H7 (cell line): ENCODE results near the gene TRIM7. TPM values are rescaled to one million over a fixed set of nuclear protein-coding genes. Genes with fewer than 3 reads are reported as not detected.
A peak's percentile ranks its signal among the peaks of the same experiment; 100 is the strongest.

Source experiments
- DNase-seq: peaks from one replicate; pipeline ENCODE4 v3.0.0; 2012
- H3K27me3 ChIP-seq: 2 replicates; pipeline ENCODE4 v1.6.0; 2011; ENCODE audit warnings: mild to moderate bottlenecking, low read length; ENCODE audit not compliant: control insufficient read depth, insufficient read depth
- H3K36me3 ChIP-seq: replicated peaks from 2 replicates; pipeline ENCODE4 v1.5.1; 2011; ENCODE audit warnings: low read length; ENCODE audit not compliant: control insufficient read depth, insufficient read depth
- H3K4me3 ChIP-seq: 2 replicates; pipeline ENCODE4 v1.5.1; 2011; ENCODE audit warnings: low read depth, mild to moderate bottlenecking, control low read depth, low read length, moderate library complexity; ENCODE audit not compliant: insufficient read depth
- total RNA-seq: library from RNA; depleted of rRNA; stranded (reverse); fragments of >200 nt; shearing (Covaris generic); gene quantifications from 2 replicates; pipeline ENCODE4 v1.2.3, GENCODE V29; 2014; rRNA removed

The TRIM7 gene
- total RNA-seq, result 0.07 and 0.92 TPM in 2 replicates

- H3K27me3 ChIP-seq, result peaks cover 46% of the 10 kb centered on the region
- peak within 1 kb of the TSS; percentile 81 for H3K4me3 ChIP-seq
- peak; percentile 85 for DNase-seq
- no peaks in the 10 kb centered on the region for H3K36me3 ChIP-seq
Observed at GRCh38 chr5:181204826-181205760, at the start of gene TRIM7. TSS of gene TRIM7 (minus strand) at chr5:181205196. CDS start at chr5:181205110, 86 bp downstream.

- H3K36me3 ChIP-seq, result peaks cover 11% of the 10 kb centered on the region
- peak overlapping the region; percentile 98 for H3K4me3 ChIP-seq
- no peaks in the 10 kb centered on the region for H3K27me3 ChIP-seq
- DNase-seq, result no peak
Observed at GRCh38 chr5:181248277-181248676, 43.3 kb upstream of the TRIM7 start.

GRCh38 chr5:181246276-181247049 is 41.5 kb upstream of the TRIM7 start:
- peak; percentile 96 for DNase-seq
- peak overlapping the region; percentile 98 for H3K4me3 ChIP-seq
- H3K27me3 ChIP-seq, result no peaks in the 10 kb centered on the region
- H3K36me3 ChIP-seq, result peaks cover 22% of the 10 kb centered on the region

DNA sequence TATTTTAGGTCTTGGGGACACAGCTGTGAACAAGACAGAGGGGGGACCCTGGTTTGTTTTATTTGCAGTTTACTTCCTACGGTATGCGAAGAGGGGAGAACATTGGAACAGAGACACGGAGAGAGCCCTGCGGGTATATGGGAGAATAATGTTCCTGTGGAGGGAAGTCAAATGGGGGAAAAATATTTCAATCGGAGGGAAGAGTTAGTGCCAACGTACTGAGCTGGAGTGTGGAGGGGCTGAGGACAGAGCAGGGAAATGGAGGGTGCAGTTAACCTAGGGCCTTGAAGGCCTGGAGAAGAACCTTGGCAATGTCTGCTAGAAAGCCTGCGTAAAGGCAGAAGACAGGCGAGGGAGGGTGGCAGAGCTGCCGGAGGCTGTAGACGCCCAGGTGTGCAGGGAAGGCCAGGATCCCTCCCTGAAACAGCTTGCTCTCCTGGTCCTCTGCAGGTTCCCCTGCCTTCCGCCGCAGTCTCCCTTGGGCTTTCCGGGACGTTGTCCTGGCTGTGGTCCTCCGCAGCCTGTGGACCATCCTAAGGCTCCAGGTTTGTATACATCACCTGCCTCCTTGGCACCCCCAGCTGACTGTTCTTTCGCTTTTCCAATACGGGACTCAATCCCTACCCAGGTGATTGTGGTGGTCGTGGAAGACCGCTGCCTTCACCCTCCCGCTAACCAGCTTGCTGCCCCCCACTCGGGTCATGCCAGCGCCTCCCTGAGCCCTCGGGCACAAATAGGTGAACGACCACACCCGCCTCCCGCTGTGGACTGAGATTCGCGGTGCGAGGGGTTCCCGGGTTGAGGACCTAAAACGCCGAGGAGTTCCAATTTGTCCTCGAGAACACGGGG is 40.7 kb upstream of the TRIM7 start:
- Histone ChIP-seq H3K36me3 (peaks cover 28% of the 10 kb centered on the region), H3K4me3 (peak overlapping the region; percentile 98), H3K27me3 (no peaks in the 10 kb centered on the region)
- DNase-seq, result peak; percentile 72

- DNase-seq, result peak; percentile 90
- H3K36me3 ChIP-seq, result peaks cover 37% of the 10 kb centered on the region
- H3K27me3 ChIP-seq, result no peaks in the 10 kb centered on the region
- H3K4me3 ChIP-seq, result peak within 1 kb of the TSS; percentile 79
Observed at GRCh38 chr5:181243564-181244343, 38.8 kb upstream of the TRIM7 start, which contains the start of gene RACK1. TSS of gene RACK1 (minus strand) at chr5:181243906. CDS start at chr5:181243800, 106 bp downstream.

GRCh38 chr5:181243018-181243563 is 38.1 kb upstream of the TRIM7 start:
- no peaks in the 10 kb centered on the region for H3K27me3 ChIP-seq
- DNase-seq, result no peak
- H3K4me3 ChIP-seq, result peak overlapping the region; percentile 79
- peaks cover 43% of the 10 kb centered on the region for H3K36me3 ChIP-seq

- H3K36me3 ChIP-seq, result peaks cover 54% of the 10 kb centered on the region
- H3K4me3 ChIP-seq, result peak overlapping the region; percentile 79
- no peaks in the 10 kb centered on the region for H3K27me3 ChIP-seq
- no peak for DNase-seq
Observed at GRCh38 chr5:181242031-181242451, 37.0 kb upstream of the TRIM7 start.

DNA sequence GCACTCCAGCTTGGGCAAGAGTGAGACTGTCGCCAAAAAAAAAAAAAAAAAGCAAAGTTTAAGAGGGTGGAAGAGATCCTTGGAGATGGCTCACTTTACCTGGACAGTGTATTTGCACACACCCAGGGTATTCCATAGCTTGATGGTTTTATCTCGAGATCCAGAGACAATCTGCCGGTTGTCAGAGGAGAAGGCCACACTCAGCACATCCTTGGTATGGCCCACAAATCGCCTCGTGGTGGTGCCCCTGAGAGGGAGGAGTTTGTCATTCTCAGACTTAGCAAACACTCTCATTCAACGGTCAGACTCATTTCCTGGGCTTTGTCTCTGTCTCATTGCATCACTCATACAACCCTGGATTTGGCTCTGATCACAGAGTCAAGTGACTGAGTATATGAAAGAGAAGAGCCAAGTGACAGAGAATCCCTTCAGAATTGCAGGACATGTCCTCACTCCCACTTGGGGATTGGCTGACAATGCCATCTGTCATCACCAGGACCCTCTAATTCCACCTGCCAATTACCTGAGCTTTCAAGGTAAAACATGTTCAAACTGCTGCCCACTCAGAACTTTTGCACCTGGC is 36.5 kb upstream of the TRIM7 start:
- Histone ChIP-seq H3K27me3 (no peaks in the 10 kb centered on the region), H3K4me3 (no peak overlapping the region), H3K36me3 (peaks cover 59% of the 10 kb centered on the region)
- DNase-seq, result no peak

- no peak for DNase-seq
- Histone ChIP-seq H3K27me3 (no peaks in the 10 kb centered on the region), H3K4me3 (no peak overlapping the region), H3K36me3 (peaks cover 68% of the 10 kb centered on the region)
Observed at GRCh38 chr5:181239062-181239663, 34.2 kb upstream of the TRIM7 start.

GRCh38 chr5:181237729-181238385 is 32.9 kb upstream of the TRIM7 start:
- Histone ChIP-seq H3K36me3 (peaks cover 69% of the 10 kb centered on the region), H3K4me3 (no peak overlapping the region), H3K27me3 (no peaks in the 10 kb centered on the region)
- DNase-seq, result no peak

GRCh38 chr5:181236954-181237641 is 32.1 kb upstream of the TRIM7 start:
- Histone ChIP-seq H3K36me3 (peaks cover 65% of the 10 kb centered on the region), H3K27me3 (no peaks in the 10 kb centered on the region), H3K4me3 (no peak overlapping the region)
- DNase-seq, result no peak

DNA sequence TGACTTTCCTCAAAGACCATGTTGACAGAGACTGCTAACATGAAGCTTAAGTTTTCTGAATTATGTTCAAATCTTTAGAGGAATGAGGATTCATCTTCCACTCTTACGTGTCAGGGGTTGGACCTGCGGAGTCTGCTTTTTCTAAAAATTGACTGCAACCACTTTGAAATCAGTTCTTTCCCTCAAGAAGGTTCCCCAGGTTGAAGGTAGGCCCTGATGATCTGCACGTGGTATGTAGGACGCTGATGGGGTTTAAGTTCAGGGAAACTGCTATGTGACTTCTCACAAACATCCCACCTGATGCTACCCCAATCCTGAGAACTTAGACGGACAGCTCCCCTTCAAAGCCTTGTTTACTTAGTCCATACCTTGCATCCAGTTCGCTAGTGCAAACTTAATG is 31.5 kb upstream of the TRIM7 start:
- Histone ChIP-seq H3K4me3 (no peak overlapping the region), H3K36me3 (peaks cover 59% of the 10 kb centered on the region)

More for the DNA sequence above, 31.5 kb upstream of the TRIM7 start:
- H3K27me3 ChIP-seq, result no peaks in the 10 kb centered on the region
- DNase-seq, result no peak
